Anterior cingulate cortex (tissue), 58 donors: ENCODE results near the gene CA5A.
"Not testable (repeated sequence)": the region's sequence is repeated elsewhere in the genome, so short reads cannot be mapped to it uniquely, and the experiment has no call there.

Experiments used
- DNase-seq, 58 donors: peaks; one replicate each; lab custom pipeline; 2025; lab: John Stamatoyannopoulos, UW

CA5A gene

GRCh38 chr16:87900489-87900888 lies 35.8 kb downstream of the CA5A start:
- not testable (repeated sequence) for DNase-seq

GRCh38 chr16:87897521-87898505 lies 38.5 kb downstream of the CA5A start:
- DNase-seq = no peak

GRCh38 chr16:87896924-87897520 lies 39.3 kb downstream of the CA5A start:
- DNase-seq = not testable (repeated sequence)

GRCh38 chr16:87896176-87896890 lies 40.0 kb downstream of the CA5A start:
- DNase-seq = peak in 4 of 58 donors; percentile 16 to 66 (median 50)

- DNase-seq = peak in 46 of 58 donors; percentile 15 to 83 (median 45)
Observed at GRCh38 chr16:87895641-87896141, 40.6 kb downstream of the CA5A start.

GRCh38 chr16:87894005-87894404 lies 42.3 kb downstream of the CA5A start:
- DNase-seq = peak in 5 of 58 donors; percentile 8 to 15 (median 9)

- DNase-seq = no peak
Observed at GRCh38 chr16:87891764-87892163, 44.6 kb downstream of the CA5A start.

GRCh38 chr16:87889762-87890161 lies 46.6 kb downstream of the CA5A start:
- not testable (repeated sequence) for DNase-seq

- DNase-seq = not testable (repeated sequence)
Observed at GRCh38 chr16:87888346-87888745, 48.0 kb downstream of the CA5A start.

GRCh38 chr16:87887931-87888330 lies 48.4 kb downstream of the CA5A start:
- not testable (repeated sequence) for DNase-seq

- not testable (repeated sequence) for DNase-seq
Observed at GRCh38 chr16:87885371-87885967, 50.9 kb downstream of the CA5A start.

- no peak for DNase-seq
Observed at GRCh38 chr16:87882436-87883019, 53.8 kb downstream of the CA5A start.

GRCh38 chr16:87881324-87882200 lies 54.8 kb downstream of the CA5A start:
- DNase-seq = no peak

- no peak for DNase-seq
Observed at GRCh38 chr16:87880117-87880696, 56.1 kb downstream of the CA5A start.

- DNase-seq = not testable (repeated sequence)
Observed at GRCh38 chr16:87879411-87880013, 56.8 kb downstream of the CA5A start.

GRCh38 chr16:87878704-87879103 lies 57.6 kb downstream of the CA5A start:
- no peak for DNase-seq

- peak in 4 of 58 donors; percentile 14 to 40 (median 20) for DNase-seq
Observed at GRCh38 chr16:87877942-87878507, 58.3 kb downstream of the CA5A start.
